HepG2 (cell line): Measurements from ENCODE around the gene RHOT1. TPM values are rescaled to one million over a fixed set of nuclear protein-coding genes. Genes with fewer than 3 reads are reported as not detected.
"Not testable (repeated sequence)": the region's sequence is repeated elsewhere in the genome, so short reads cannot be mapped to it uniquely, and the experiment has no call there.

Experiments used
- ATAC-seq: fragments of 200-7000 bp; cut with Tn5 transposase; 3 replicates; pipeline ENCODE4 v1.9.1; 2020; ENCODE audit warnings: mild to moderate bottlenecking, moderate library complexity
- BruUV-seq: library from RNA; stranded (reverse); fragments of 400-500 nt; replicated peaks from 2 replicates; lab custom pipeline; 2021; lab: Mats Ljungman, UMichigan
- CTCF ChIA-PET: fragments of 300-600 bp; formaldehyde crosslinking; extraction: SDS; loops from one replicate; lab custom pipeline; 2021; ENCODE audit warnings: low total read pairs, inconsistent platforms, low intra/inter-chr PET ratio; lab: Yijun Ruan, JAX
- POLR2A ChIA-PET: fragments of 350-600 bp; sonication (Branson Sonifier 250); formaldehyde crosslinking; loops from one replicate; lab custom pipeline; 2020; ENCODE audit warnings: antibody characterized with exemption, inconsistent platforms; lab: Yijun Ruan, JAX
- DNase-seq: peaks from one replicate; pipeline ENCODE4 v3.0.0-alpha.2; 2015; ENCODE audit warnings: low spot score
- FAIRE-seq: peaks from 3 replicates; lab custom pipeline; 2011; peaks lifted over from hg19 to GRCh38; lab: Jason Lieb, UNC
- H2AFZ ChIP-seq: one replicate; pipeline ENCODE4 v1.6.1; 2011; ENCODE audit warnings: low read length, inconsistent platforms
- H3K27ac ChIP-seq: fragments of 300-600 bp; 3 replicates; pipeline ENCODE4 v1.8.0; 2011; ENCODE audit warnings: mixed run types, mild to moderate bottlenecking, mixed read lengths, low read length, inconsistent platforms; ENCODE audit not compliant: insufficient read depth; ENCODE audit errors: extremely low read length
- H3K27me3 ChIP-seq, 2 experiments: fragments of 200-600 bp in 1 of 2; 2 replicates in 1 of 2; 3 replicates in 1 of 2; pipeline versions ENCODE4 v1.6.0 to v1.8.0; 2011; ENCODE audit warnings: low read length in 2 of 2, mild to moderate bottlenecking in 2 of 2, moderate library complexity in 2 of 2, inconsistent platforms in 1 of 2; ENCODE audit not compliant: insufficient read depth in 2 of 2, control insufficient read depth in 1 of 2
- H3K36me3 ChIP-seq, 2 experiments: fragments of 200-600 bp in 1 of 2; replicated peaks in 1 of 2; 2 replicates in 1 of 2; 3 replicates in 1 of 2; pipeline versions ENCODE4 v1.5.1 to v1.8.0; 2011; ENCODE audit warnings: low read length in 2 of 2, inconsistent platforms in 1 of 2; ENCODE audit not compliant: insufficient read depth in 2 of 2, control insufficient read depth in 1 of 2
- H3K4me1 ChIP-seq: 2 replicates; pipeline ENCODE4 v1.5.1; 2012; ENCODE audit warnings: low read length, inconsistent platforms; ENCODE audit not compliant: insufficient read depth
- H3K4me2 ChIP-seq: 2 replicates; pipeline ENCODE4 v1.6.0; 2011; ENCODE audit warnings: low read depth, low read length, inconsistent platforms
- H3K4me3 ChIP-seq, 3 experiments: fragments of 200-600 bp in 1 of 3; sonication (generic), shearing (Covaris generic) in 1 of 3; replicated peaks in 1 of 3; 2 replicates each; pipeline ENCODE4 v1.5.1; 2011 to 2016; ENCODE audit warnings: low read length in 3 of 3, inconsistent platforms in 2 of 3, low read depth in 2 of 3, mild to moderate bottlenecking in 2 of 3, control low read depth in 1 of 3, mixed read lengths in 1 of 3; ENCODE audit not compliant: insufficient read depth in 1 of 3
- H3K79me2 ChIP-seq: one replicate; pipeline ENCODE4 v1.6.1; 2011; ENCODE audit warnings: low read length, inconsistent platforms; ENCODE audit not compliant: insufficient read depth
- H3K9ac ChIP-seq: 2 replicates; pipeline ENCODE4 v1.6.0; 2011; ENCODE audit warnings: mild to moderate bottlenecking, low read depth, low read length, inconsistent platforms; ENCODE audit not compliant: insufficient read depth
- H3K9me3 ChIP-seq: 2 replicates; pipeline ENCODE4 v1.5.1; 2012; ENCODE audit warnings: mild to moderate bottlenecking, low read length
- H4K20me1 ChIP-seq: 2 replicates; pipeline ENCODE4 v1.6.0; 2011; ENCODE audit warnings: inconsistent platforms, mild to moderate bottlenecking, low read length, moderate library complexity; ENCODE audit not compliant: insufficient read depth
- KMT2A ChIP-seq: sonication (generic); formaldehyde crosslinking; IDR thresholded peaks from 2 replicates; pipeline ENCODE4 v1.4.0; 2020; ENCODE audit warnings: missing genetic modification reagents
- ZNF121 ChIP-seq: sonication (generic); formaldehyde crosslinking; IDR thresholded peaks from 2 replicates; pipeline ENCODE4 v1.5.0; 2020; ENCODE audit warnings: mild to moderate bottlenecking, missing genetic modification reagents
- ZNF652 ChIP-seq: IDR thresholded peaks from 2 replicates; pipeline ENCODE4 v1.6.1; 2016; ENCODE audit warnings: low read depth, borderline replicate concordance
- WGBS: methylation state at CpG from one replicate; pipeline ENCODE4 v1.1.6; 2017; ENCODE audit warnings: low lambda C conversion rate; 5-methylcytosine and 5-hydroxymethylcytosine counted together
- in situ Hi-C: cut with HindIII; loops from 2 replicates; pipeline ENCODE4 v1.10.0; 2017; ENCODE audit warnings: low pct_unique_long_range_greater_than_20kb; ENCODE audit not compliant: extremely low pct_ligation_motif_present
- intact Hi-C: fragments of 100-400 bp; cut with micrococcal nuclease; formaldehyde crosslinking; loops from one replicate; pipeline ENCODE4 v1.10.0; 2022; ENCODE audit not compliant: unreplicated experiment
- polyA plus RNA-seq, 8 experiments: library from polyadenylated mRNA; depleted of rRNA in 3 of 8; stranded (reverse) in 7 of 8; unstranded in 1 of 8; fragments of >200 nt; fragmentation: Illumina TruSeq in 4 of 8; extraction: Trizol in 4 of 8; gene quantifications; 2 replicates each; pipeline versions ENCODE4 v1.2.1 to v1.2.3, GENCODE V29; 2011 to 2016; ENCODE audit warnings: low read depth in 4 of 8, missing spikeins in 1 of 8, mixed read lengths in 1 of 8; ENCODE audit not compliant: insufficient read depth in 1 of 8
- total RNA-seq, 5 experiments: library from RNA; depleted of rRNA; stranded (reverse); fragments of >200 nt; fragmentation: Illumina TruSeq; extraction: Trizol; gene quantifications; 2 replicates each; pipeline ENCODE4 v1.2.3, GENCODE V29; 2016; ENCODE audit warnings: low read depth in 1 of 5

Gene RHOT1
- total and polyA plus RNA-seq, 2 of the 13 experiments (the other 11 are each of a cell fraction or from before 2014, with no cell fraction given): 25.6 to 41.5 TPM

DNA sequence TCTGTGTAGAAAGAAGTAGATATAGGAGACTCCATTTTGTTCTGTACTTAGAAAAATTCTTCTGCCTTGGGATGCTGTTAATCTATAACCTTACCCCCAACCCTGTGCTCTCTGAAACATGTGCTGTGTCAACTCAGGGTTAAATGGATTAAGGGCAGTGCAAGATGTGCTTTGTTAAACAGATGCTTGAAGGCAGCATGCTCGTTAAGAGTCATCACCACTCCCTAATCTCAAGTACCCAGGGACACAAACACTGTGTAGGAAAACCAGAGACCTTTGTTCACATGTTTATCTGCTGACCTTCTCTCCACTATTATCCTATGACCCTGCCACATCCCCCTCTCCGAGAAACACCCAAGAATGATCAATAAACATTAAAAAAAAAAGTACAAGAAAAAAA, 38.0 kb downstream of the RHOT1 start:
- H3K79me2 ChIP-seq, ATAC-seq, H3K36me3 ChIP-seq, DNase-seq, BruUV-seq, H3K9ac ChIP-seq, FAIRE-seq, H3K4me3 ChIP-seq, H2AFZ ChIP-seq, CTCF ChIA-PET, intact Hi-C loops, H4K20me1 ChIP-seq, H3K4me2 ChIP-seq, POLR2A ChIA-PET, H3K27ac ChIP-seq, H3K9me3 ChIP-seq, in situ Hi-C loops, H3K27me3 ChIP-seq: not testable (repeated sequence)
- TF ChIP-seq ZNF652 (CRISPR knock-in tag): peak; percentile 58; the same call in 1 of the 2 replicates
- H3K4me1 ChIP-seq: peaks cover 14% of the 10 kb centered on the region
- 19% methylated on average over 1 of the region's 2 CpGs for WGBS

DNA sequence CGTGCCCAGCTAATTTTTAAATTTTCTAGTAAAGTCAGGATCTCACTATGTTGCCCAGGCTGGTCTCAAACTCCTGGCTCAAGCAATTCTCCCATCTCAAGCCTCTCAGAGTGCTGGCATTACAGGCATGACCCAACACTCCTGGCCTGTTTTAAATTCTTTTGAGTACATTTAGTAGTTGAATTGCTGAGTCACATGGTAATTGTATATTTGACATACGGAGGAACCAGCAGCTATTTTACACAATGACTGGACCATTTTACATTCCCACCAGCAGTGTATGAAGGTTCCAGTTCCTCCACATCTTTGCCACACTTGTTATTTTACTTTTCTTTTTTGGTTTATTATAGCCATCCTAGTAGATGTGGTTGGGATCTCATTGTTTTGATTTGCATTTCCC, 43.6 kb downstream of the RHOT1 start:
- H3K4me2 ChIP-seq: no peak overlapping the region
- no peaks in the 10 kb centered on the region for H3K27me3 ChIP-seq
- no peaks in the 10 kb centered on the region for H3K79me2 ChIP-seq
- H3K9me3 ChIP-seq: no peaks in the 10 kb centered on the region
- H3K27ac ChIP-seq: no peak overlapping the region
- H3K4me1 ChIP-seq: peaks cover 10% of the 10 kb centered on the region
- BruUV-seq: no TSS peak
- in situ Hi-C loops (no loop called here), intact Hi-C loops (no loop called here)
- 100% methylated on average over 2 of the region's 2 CpGs for WGBS
- FAIRE-seq (no peak), ATAC-seq (no peak), DNase-seq (no peak)
- no peak overlapping the region for H3K4me3 ChIP-seq
- TF ChIP-seq KMT2A (CRISPR knock-in tag): no peak
- 0 out of 2 replicates have a peak, but pooled peaks have one; percentile 13 for TF ChIP-seq ZNF121 (CRISPR knock-in tag)
- CTCF ChIA-PET: no interaction called here
- H4K20me1 ChIP-seq: no peaks in the 10 kb centered on the region
- no peak overlapping the region for H3K9ac ChIP-seq
- H3K36me3 ChIP-seq: peaks cover 0 to 4% of the 10 kb centered on the region in 2 experiments; a peak in 1 of 5 replicates
- POLR2A ChIA-PET: no interaction called here
- H2AFZ ChIP-seq: no peak overlapping the region
